Measurements from ENCODE around the gene GRIA1. TPM values are rescaled to one million over a fixed set of nuclear protein-coding genes. Genes with fewer than 3 reads are reported as not detected.

Gene GRIA1
- total RNA-seq, 3 donors from 2014 or later (not counting 1 experiment from before 2014, with no cell fraction given), result not detected

DNA sequence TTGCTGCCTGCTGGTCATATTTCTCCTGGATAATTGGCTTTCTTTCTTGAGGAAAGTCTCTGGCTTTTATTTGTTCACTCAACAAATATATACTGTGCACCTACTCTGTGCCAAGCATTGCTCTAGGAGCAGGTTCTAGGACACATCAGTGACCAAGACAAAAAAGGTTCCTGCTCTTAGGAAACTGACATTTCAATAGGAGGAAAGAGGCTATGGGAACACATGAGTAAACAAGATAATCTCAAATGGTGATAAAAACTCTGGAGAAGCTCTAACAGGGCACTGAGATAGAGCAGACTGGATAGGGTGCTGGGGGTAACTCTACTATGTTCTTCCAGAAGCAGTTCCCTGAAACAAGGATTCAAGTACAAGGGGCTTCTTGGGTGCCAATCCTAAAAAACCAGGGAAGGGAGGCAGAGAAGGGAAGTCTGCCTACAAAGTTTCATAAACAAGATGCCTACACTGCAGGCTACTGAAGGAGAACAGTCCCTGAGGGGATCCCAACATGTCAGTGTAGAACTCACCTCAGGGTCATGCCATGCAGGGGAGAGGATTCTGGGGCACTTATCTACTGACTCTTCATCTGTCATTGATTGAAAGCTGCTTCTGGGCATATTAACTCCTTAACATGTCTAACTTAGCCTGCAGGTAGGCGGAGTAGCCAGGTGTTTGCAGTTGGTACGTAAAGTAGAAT is 181.3 kb downstream of the GRIA1 start:
- H3K9me3 ChIP-seq (ENCODE audit: control insufficient read depth, insufficient read depth, low read length), result no peaks in the 10 kb centered on the region
- WGBS (ENCODE audit: insufficient coverage), result 88% methylated on average over 2 of the region's 2 CpGs
- H3K27ac Mint-ChIP-seq, result no peak overlapping the region
- H3K36me3 Mint-ChIP-seq, result no peaks in the 10 kb centered on the region
- no peaks in the 10 kb centered on the region for H3K36me3 ChIP-seq (ENCODE audit: control insufficient read depth, insufficient read depth, low read length)
- intact Hi-C loops (cut with micrococcal nuclease), result no loop called here
- peaks cover 0 to 4% of the 10 kb centered on the region in 2 donors for H3K9me3 Mint-ChIP-seq
- no peak overlapping the region for H3K4me3 Mint-ChIP-seq
- H3K27me3 Mint-ChIP-seq (ENCODE audit: low read depth in 2 of 2), result no peaks in the 10 kb centered on the region
- H3K27ac ChIP-seq (ENCODE audit: low read length), result no peak overlapping the region
- no peaks in the 10 kb centered on the region for H3K4me1 Mint-ChIP-seq
- H3K4me1 ChIP-seq (ENCODE audit: control insufficient read depth, insufficient read depth, low read length), result no peaks in the 10 kb centered on the region
- no peaks in the 10 kb centered on the region for H3K27me3 ChIP-seq (ENCODE audit: control insufficient read depth, insufficient read depth, low read length)
- TF ChIP-seq, protein P1, sequence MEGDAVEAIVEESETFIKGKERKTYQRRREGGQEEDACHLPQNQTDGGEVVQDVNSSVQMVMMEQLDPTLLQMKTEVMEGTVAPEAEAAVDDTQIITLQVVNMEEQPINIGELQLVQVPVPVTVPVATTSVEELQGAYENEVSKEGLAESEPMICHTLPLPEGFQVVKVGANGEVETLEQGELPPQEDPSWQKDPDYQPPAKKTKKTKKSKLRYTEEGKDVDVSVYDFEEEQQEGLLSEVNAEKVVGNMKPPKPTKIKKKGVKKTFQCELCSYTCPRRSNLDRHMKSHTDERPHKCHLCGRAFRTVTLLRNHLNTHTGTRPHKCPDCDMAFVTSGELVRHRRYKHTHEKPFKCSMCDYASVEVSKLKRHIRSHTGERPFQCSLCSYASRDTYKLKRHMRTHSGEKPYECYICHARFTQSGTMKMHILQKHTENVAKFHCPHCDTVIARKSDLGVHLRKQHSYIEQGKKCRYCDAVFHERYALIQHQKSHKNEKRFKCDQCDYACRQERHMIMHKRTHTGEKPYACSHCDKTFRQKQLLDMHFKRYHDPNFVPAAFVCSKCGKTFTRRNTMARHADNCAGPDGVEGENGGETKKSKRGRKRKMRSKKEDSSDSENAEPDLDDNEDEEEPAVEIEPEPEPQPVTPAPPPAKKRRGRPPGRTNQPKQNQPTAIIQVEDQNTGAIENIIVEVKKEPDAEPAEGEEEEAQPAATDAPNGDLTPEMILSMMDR (IDR thresholded peaks at IDR 0.05), result no peak
- no peak for DNase-seq
- no peak for ATAC-seq
- H3K4me3 ChIP-seq (ENCODE audit: low read length), result no peak overlapping the region

DNA sequence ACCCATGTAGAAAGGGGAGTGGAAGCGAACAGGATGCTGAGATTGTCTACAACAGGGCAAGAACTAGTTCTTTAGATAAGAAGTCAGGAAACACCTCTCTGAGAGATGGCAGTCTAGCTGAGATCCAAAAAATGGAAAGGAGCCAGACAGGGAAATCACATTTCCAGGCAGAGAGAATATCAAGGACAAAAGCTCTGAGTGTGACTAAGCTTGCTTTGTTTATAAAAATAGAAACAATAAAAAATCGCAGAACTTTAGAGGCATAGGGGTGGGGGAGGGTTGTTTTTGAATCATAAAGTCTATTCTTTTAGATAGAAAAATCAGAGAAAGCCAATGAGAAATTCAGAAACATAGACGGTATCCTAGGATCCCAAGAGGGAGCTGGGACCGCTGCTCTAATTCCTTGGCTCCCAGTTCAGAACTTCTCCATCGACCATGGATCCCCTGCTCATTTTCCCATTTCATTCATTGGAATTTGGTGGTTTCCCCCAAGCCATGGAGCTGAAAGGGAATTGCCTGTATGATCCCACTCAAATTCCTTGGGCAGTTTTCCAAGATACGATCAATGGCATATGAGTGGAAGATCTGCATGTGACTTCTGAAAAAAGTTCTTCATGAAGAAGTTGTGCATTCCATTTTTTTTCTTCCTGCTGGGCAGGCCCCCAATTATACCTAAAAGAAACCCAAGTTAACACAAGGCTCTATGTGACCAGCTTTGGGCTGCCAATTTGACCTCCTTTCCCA is 182.0 kb downstream of the GRIA1 start:
- Histone ChIP-seq H3K9me3 (ENCODE audit: control insufficient read depth, insufficient read depth, low read length) (no peaks in the 10 kb centered on the region), H3K27me3 (ENCODE audit: control insufficient read depth, insufficient read depth, low read length) (no peaks in the 10 kb centered on the region), H3K4me3 (ENCODE audit: low read length) (no peak overlapping the region), H3K4me1 (ENCODE audit: control insufficient read depth, insufficient read depth, low read length) (no peaks in the 10 kb centered on the region), H3K36me3 (ENCODE audit: control insufficient read depth, insufficient read depth, low read length) (no peaks in the 10 kb centered on the region), H3K27ac (ENCODE audit: low read length) (no peak overlapping the region)
- WGBS (ENCODE audit: insufficient coverage), result 81% methylated on average over 6 of the region's 6 CpGs
- TF ChIP-seq, protein P1 (IDR thresholded peaks at IDR 0.05), result no peak
- DNase-seq, result no peak
- H3K27me3 Mint-ChIP-seq (ENCODE audit: low read depth in 2 of 2), result no peaks in the 10 kb centered on the region
- peaks cover 0 to 4% of the 10 kb centered on the region in 2 donors for H3K9me3 Mint-ChIP-seq
- H3K27ac Mint-ChIP-seq, result no peak overlapping the region
- H3K4me1 Mint-ChIP-seq, result no peaks in the 10 kb centered on the region
- H3K36me3 Mint-ChIP-seq, result no peaks in the 10 kb centered on the region
- intact Hi-C loops (cut with micrococcal nuclease), result no loop called here
- no peak for ATAC-seq
- H3K4me3 Mint-ChIP-seq, result no peak overlapping the region

DNA sequence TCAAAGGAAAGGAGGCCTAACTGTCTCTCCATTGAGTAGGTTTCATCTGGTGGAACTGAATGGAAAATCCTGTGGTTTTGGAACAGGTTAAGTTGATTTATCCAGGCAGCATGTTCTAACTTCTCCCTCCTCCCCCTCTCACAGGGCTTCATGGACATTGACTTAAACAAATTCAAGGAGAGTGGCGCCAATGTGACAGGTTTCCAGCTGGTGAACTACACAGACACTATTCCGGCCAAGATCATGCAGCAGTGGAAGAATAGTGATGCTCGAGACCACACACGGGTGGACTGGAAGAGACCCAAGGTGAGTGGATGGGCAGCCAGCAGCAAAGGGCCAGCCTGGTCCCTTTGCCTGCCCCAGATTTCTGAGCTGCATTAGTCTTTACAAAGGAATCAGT is 183.9 kb downstream of the GRIA1 start:
- WGBS (ENCODE audit: insufficient coverage), result 94% methylated on average over 4 of the region's 4 CpGs

More for the DNA sequence above, 183.9 kb downstream of the GRIA1 start:
- Histone ChIP-seq H3K4me3 (ENCODE audit: low read length) (no peak overlapping the region), H3K27me3 (ENCODE audit: control insufficient read depth, insufficient read depth, low read length) (no peaks in the 10 kb centered on the region), H3K4me1 (ENCODE audit: control insufficient read depth, insufficient read depth, low read length) (no peaks in the 10 kb centered on the region), H3K36me3 (ENCODE audit: control insufficient read depth, insufficient read depth, low read length) (no peaks in the 10 kb centered on the region), H3K27ac (ENCODE audit: low read length) (no peak overlapping the region), H3K9me3 (ENCODE audit: control insufficient read depth, insufficient read depth, low read length) (no peaks in the 10 kb centered on the region)
- Mint-ChIP-seq H3K27ac (no peak overlapping the region), H3K27me3 (ENCODE audit: low read depth in 2 of 2) (no peaks in the 10 kb centered on the region), H3K4me1 (no peaks in the 10 kb centered on the region), H3K9me3 (peaks cover 0 to 4% of the 10 kb centered on the region in 2 donors), H3K4me3 (no peak overlapping the region), H3K36me3 (no peaks in the 10 kb centered on the region)
- intact Hi-C loops (cut with micrococcal nuclease), result no loop called here
- DNase-seq, result no peak
- no peak for ATAC-seq
- TF ChIP-seq, protein P1 (IDR thresholded peaks at IDR 0.05), result no peak
